ELR (cell line): ENCODE results near the gene MKLN1.
"Not testable (repeated sequence)": the region's sequence is repeated elsewhere in the genome, so short reads cannot be mapped to it uniquely, and the experiment has no call there.

Experiments
- DNase-seq: peaks from one replicate; pipeline ENCODE4 v3.0.0-alpha.2; 2015; ENCODE audit warnings: low read depth

MKLN1 gene

GRCh38 chr7:131462715-131463114, 135.0 kb downstream of the MKLN1 start:
- DNase-seq = not testable (repeated sequence)

- no peak for DNase-seq
Measured at GRCh38 chr7:131466735-131467365, 139.2 kb downstream of the MKLN1 start.

DNA sequence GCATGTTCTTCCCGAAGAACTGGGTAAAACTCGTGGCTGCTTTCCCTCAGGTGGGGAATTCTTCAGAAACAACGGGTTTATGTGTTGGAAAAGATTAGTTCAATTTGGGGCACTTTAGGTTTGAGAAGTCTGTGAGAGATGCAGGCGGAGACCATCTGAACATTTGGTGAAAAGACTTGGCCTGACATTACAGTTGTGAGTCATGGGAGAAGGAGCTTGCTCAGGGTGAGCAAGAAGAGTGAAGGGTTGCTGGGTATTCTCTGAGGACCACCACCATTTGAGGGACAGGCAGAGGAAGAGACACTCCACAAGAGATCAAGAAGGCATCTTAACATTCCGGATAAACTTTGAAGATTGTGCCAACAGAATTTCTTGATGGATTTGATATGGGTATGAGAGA, 140.1 kb downstream of the MKLN1 start:
- DNase-seq = no peak

DNA sequence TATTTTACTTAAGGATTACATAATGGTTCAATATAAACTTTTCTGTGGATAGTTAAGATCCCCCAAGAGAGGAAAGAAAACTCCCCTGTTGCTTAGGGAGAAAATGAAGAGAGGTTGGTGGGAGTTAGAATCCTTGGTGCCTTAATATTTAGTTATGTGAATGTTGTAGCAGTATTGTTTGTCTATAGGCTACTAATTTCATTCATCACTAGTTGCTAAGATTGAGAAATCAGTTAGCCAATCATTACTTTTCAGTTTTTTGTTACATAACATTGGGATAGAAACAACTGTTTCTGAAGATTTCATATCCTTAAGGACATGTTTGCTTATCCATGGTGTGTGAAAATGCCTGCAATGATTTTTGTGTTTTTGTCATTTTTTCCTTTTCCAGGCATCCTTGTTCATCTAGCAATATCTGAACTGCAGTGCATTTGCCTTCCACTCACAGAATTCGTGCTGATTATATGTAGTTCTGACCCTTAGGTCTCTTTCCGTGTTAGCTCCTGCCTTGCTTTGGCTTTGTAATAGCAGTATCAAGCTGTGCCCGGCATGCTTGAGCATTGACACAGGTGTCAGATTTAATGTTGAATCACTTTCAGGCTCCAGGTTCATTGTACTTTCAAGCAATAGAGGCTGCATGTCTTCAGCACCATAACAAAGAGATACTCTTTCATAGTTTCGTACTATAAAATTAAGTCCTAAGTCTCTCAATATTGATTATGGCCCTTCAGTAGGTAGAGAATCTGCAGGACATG, 143.8 kb downstream of the MKLN1 start:
- no peak for DNase-seq

- no peak for DNase-seq
Measured at GRCh38 chr7:131476740-131477139, 149.1 kb downstream of the MKLN1 start.

- DNase-seq = peak; percentile 65
Measured at GRCh38 chr7:131480384-131481315, 153.0 kb downstream of the MKLN1 start.

DNA sequence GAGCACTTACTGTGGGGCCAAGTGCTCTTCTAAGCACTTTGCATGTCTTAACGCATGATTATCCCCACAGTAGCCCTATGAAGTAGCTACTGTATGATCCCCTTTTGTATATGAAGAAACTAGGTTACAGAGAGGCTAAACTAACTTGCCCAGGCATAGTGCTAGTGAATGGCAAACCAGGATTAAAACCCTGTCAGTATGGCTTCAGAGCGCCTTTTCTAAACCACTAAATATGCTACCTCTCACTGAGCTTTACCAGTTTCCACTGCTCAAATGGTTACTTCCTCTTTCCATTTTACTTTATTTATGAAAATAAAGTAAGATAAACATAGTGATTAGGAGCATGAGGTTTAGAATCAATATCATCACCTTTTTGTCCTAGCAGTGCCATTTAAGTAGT, 155.1 kb downstream of the MKLN1 start:
- DNase-seq = no peak

DNA sequence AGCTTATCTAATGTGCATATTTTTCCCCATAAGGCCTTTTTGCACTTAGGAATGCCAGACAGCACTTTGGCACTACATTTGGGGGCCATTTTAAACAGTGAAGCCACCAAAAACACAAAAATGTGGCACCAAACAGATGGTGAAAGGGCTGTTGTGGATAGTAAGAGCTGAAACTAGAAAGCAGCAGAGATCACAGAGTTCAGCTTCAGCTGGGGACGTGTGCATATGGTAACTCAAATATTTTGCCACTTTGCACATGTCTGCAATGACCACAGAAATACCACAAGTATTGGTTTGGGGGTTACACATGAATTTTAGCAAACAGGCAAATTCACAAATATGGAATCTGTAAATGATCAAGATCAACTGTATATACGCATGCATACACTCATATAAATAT, 155.9 kb downstream of the MKLN1 start:
- no peak for DNase-seq

GRCh38 chr7:131486346-131486745, 158.7 kb downstream of the MKLN1 start:
- DNase-seq = no peak

DNA sequence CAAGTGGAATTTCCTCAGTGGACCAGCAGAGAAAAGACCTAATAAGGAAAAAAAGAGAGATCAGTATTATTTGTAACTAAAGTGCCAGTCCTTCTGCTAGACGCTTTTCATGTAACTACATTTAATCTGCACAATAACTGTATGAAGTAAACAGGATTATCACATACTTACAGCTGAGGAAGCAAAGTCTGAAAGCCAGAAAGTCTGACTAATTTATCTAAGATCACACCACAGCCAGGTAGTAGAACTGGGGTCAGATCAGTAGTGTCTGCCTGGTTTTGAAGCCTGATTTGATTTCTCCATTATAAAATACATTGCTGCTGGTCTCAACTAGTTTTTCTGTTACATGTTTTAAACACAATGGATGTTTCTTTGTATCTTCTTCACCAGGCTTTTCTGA, 159.5 kb downstream of the MKLN1 start:
- no peak for DNase-seq

DNA sequence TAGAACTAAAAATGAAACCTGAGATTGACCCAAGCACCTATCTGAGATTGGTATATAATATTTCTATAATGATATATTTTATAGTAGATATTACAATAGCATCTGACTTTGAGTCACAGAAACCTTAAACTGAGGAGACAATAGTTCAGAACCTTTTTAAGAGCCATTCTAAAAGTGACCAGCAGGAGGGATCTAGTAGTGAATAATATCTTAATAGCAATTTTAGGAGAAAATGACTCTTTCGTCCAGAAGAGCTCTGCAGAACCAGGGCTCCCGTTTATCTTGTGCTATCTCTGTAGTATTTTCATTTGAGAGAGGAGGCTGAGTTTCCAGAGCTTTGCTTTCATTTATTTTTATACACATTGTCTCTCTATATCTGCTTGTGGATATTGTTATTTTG, 160.7 kb downstream of the MKLN1 start:
- DNase-seq = peak; percentile 60

GRCh38 chr7:131489196-131489595, 161.5 kb downstream of the MKLN1 start:
- no peak for DNase-seq

GRCh38 chr7:131489881-131490280, 162.2 kb downstream of the MKLN1 start:
- DNase-seq = no peak

GRCh38 chr7:131493081-131493480, 165.4 kb downstream of the MKLN1 start:
- DNase-seq = no peak

GRCh38 chr7:131493581-131493980, 165.9 kb downstream of the MKLN1 start:
- no peak for DNase-seq

- DNase-seq = no peak
Measured at GRCh38 chr7:131494182-131494581, 166.5 kb downstream of the MKLN1 start.

- DNase-seq = no peak
Measured at GRCh38 chr7:131495669-131496498, 168.2 kb downstream of the MKLN1 start.

- DNase-seq = no peak
Measured at GRCh38 chr7:131497454-131497853, 169.8 kb downstream of the MKLN1 start.

DNA sequence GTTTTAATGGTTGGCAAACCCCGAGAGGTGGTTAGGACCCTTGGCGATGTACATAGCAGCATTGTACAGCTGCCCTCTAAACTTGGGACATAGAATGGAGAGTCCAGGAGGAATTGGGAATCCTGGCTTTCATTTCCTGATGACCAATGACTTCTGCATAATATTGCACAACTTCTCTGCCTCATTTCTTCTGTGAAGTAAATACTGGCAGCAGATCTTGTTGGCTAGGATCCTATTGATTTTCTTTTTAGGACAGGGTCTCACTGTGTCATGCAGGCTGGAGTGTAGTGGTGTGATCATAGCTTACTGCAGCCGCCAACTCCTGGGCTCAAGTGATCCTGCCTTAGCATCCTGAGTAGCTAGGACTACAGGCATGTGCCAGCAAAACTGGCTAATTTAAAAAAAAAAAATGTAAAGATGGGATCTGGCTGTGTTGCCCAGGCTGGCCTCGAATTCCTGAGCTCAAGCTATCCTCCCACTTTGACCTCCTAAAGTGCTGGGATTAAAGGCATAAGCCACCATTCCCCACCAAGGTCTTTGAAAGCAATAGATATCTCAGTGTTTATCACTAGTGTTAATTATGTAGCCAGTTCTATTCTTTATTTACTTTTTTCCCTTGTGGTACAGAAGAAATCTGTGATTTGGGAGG, 170.7 kb downstream of the MKLN1 start:
- no peak for DNase-seq

DNA sequence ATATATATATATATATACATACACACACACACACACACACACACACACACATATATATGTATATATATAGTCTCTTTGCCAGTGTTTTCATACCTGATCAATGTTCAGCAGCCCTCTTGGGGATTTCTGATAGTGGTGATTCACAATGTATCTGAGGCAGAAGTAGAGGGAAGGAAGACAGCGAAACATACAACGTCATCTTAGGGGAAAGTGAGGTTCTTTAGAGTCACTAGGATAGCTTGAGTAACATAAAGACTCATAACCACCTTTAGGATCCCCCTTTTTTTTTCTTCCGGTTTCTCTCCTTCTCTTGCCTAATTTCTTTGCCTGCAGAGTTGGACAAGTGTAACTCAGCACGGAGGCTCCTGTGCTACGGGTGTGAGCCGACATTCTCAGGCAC, 172.1 kb downstream of the MKLN1 start:
- DNase-seq = no peak

DNA sequence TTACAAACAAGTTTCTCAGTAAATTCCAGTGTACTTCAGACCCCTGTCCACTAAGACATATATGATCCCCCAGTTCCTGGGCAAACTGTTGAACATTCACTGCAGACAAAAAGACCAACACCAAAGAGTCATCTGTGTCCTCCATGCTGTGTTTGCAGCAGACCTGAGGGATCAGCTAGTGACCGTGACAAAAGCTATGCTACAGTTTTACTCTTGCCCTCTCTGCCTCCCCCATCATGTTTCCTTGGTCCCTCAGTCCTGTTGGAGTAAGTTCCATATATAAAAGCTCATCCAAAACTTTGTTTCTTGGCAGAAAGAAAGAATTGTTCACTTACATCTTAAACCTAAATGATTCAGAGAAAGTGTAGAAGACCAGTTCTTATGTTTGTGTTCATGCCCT, 172.7 kb downstream of the MKLN1 start:
- DNase-seq = no peak
